IPS-20b (cell line): Measurements from ENCODE around the gene RPL22.

Source experiments
- H3K27ac ChIP-seq: one replicate; pipeline ENCODE4 v1.5.1; 2013; ENCODE audit warnings: low read length
- H3K27me3 ChIP-seq: 2 replicates; pipeline ENCODE4 v1.6.1; 2013; ENCODE audit warnings: mild to moderate bottlenecking, low read length, inconsistent platforms; ENCODE audit not compliant: insufficient read depth
- H3K36me3 ChIP-seq: 2 replicates; pipeline ENCODE4 v1.6.1; 2013; ENCODE audit warnings: low read depth, mild to moderate bottlenecking, inconsistent platforms, low read length, moderate library complexity; ENCODE audit not compliant: insufficient read depth
- H3K4me1 ChIP-seq: 2 replicates; pipeline ENCODE4 v1.6.1; 2013; ENCODE audit warnings: mild to moderate bottlenecking, control low read depth, inconsistent platforms, low read length, moderate library complexity; ENCODE audit not compliant: insufficient read depth
- H3K4me3 ChIP-seq: 2 replicates; pipeline ENCODE4 v1.5.1; 2013; ENCODE audit warnings: mild to moderate bottlenecking, low read length, inconsistent platforms
- H3K9ac ChIP-seq: 2 replicates; pipeline ENCODE4 v1.6.1; 2013; ENCODE audit warnings: low read depth, mild to moderate bottlenecking, inconsistent platforms, low read length, moderate library complexity
- H3K9me3 ChIP-seq: 2 replicates; pipeline ENCODE4 v1.6.1; 2013; ENCODE audit warnings: mild to moderate bottlenecking, low read depth, low read length, inconsistent platforms; ENCODE audit not compliant: insufficient read depth

RPL22 gene

DNA sequence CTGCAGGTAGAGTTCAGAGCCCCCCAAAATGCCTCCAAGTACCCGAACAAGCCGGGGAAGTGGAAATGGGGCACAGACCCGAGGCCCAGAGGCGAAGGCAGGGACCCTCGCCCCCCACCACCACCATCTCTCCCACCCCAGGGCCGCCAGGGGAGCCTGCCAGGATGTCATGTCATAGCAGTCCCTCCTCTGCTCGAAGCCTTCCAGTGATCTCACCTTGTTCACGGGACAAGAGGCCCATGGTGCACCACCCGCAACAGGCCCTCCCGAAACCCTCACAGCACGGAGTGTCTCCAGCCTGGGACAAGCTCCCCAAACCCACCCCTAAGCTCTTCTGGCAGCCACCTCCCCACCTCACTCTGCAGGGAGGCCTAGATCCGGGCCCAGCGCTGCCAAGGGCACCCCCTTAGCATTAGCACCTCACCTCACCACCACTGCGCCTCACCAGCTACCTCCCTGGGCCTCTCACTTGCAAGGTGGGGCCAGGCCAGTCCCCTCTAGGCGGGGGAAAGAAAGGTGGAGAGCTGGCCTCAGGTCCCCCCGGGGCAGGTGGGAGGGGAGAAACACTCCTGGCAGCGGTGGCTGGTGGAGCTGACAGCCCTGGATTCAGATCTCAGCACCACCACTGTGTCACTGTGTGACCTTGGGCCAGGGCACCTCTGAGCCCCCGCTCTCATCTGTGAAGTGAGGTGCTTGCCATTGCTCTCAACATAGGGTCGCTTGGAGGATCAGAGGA, 32.6 kb downstream of the RPL22 start:
- no peaks in the 10 kb centered on the region for H3K9me3 ChIP-seq
- H3K27me3 ChIP-seq: no peaks in the 10 kb centered on the region; the same call in 1 of the 2 replicates
- no peaks in the 10 kb centered on the region for H3K4me1 ChIP-seq
- no peak overlapping the region for H3K9ac ChIP-seq
- no peak overlapping the region for H3K27ac ChIP-seq
- H3K36me3 ChIP-seq: no peaks in the 10 kb centered on the region
- no peak overlapping the region for H3K4me3 ChIP-seq

DNA sequence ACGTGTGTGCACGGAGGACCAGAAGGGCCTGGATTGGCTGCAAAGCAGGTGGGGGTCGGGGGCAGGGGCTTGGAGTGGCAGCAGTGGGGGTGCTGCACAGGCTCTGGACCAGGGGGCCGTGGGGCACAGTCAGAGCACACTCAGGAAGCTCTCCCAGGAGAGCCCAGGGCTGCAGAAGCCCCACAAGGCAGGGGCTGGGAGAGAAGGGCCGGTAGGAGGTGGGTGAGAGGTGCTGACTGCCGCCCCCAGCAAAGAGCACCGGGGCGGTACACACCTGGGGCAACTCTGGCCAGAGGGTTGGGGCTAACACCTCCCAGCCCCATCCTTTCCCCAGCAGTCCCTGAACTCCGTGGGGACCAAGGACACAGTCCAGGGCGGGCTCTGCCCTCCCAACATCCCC, 33.2 kb downstream of the RPL22 start:
- Histone ChIP-seq H3K9ac (no peak overlapping the region), H3K4me3 (no peak overlapping the region), H3K9me3 (no peaks in the 10 kb centered on the region), H3K36me3 (no peaks in the 10 kb centered on the region), H3K27ac (no peak overlapping the region), H3K4me1 (no peaks in the 10 kb centered on the region; the same call in 1 of the 2 replicates), H3K27me3 (no peaks in the 10 kb centered on the region; the same call in none of the 2 replicates)

DNA sequence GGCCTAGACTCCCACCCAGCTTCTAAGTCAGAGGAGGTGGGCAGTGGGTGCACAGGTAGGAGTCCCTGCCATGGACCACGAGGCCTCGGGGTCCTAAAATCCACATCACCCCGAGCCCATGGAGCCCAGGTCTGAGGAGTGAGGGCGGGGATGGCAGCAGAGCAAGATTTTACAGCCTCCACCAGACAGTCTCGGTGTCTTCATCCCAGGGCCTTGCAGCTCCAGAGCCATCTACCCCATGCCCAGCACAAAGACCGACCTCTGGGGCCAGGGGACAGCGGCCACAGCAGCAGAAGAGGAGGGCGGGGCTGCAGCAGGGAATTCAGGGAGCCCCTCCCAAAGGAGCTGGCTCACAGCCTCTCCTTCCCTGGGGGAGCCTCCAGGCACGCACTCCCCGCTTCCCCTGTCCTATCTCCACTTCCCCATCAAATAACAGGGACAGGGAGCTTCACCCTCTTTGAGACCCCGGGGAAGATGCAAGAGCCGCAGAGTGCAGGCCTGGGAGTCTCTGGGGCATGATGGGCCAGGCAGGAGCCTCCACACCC, 33.9 kb downstream of the RPL22 start:
- H3K27me3 ChIP-seq: no peaks in the 10 kb centered on the region; the same call in none of the 2 replicates

DNA sequence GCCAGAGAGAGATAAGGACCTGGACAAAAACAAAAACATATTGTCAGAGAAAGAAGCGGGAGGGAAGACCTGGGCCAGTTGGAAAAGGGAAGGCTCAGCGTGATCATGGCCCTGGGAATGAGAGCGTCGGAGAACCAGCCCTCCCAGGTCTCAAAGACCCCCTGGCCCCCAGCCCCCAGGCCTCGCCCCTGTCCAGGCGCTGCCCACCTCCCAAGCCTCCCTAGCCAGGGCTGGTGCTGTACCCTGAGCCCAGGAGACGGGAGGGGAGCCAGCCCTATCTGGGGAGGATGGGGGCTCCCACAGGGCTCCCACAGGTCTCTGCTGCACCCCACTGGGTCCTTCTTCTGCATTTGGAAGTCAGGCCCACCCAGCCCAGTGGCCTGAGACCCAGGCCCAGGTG, 34.4 kb downstream of the RPL22 start:
- Histone ChIP-seq H3K9ac (no peak overlapping the region), H3K36me3 (no peaks in the 10 kb centered on the region), H3K4me1 (no peaks in the 10 kb centered on the region; the same call in none of the 2 replicates), H3K9me3 (no peaks in the 10 kb centered on the region), H3K27ac (no peak overlapping the region), H3K27me3 (no peaks in the 10 kb centered on the region; the same call in none of the 2 replicates), H3K4me3 (no peak overlapping the region)

More for the DNA sequence above, 33.9 kb downstream of the RPL22 start:
- Histone ChIP-seq H3K36me3 (no peaks in the 10 kb centered on the region), H3K9ac (no peak overlapping the region), H3K9me3 (no peaks in the 10 kb centered on the region), H3K4me1 (no peaks in the 10 kb centered on the region; the same call in none of the 2 replicates), H3K4me3 (no peak overlapping the region), H3K27ac (no peak overlapping the region)

DNA sequence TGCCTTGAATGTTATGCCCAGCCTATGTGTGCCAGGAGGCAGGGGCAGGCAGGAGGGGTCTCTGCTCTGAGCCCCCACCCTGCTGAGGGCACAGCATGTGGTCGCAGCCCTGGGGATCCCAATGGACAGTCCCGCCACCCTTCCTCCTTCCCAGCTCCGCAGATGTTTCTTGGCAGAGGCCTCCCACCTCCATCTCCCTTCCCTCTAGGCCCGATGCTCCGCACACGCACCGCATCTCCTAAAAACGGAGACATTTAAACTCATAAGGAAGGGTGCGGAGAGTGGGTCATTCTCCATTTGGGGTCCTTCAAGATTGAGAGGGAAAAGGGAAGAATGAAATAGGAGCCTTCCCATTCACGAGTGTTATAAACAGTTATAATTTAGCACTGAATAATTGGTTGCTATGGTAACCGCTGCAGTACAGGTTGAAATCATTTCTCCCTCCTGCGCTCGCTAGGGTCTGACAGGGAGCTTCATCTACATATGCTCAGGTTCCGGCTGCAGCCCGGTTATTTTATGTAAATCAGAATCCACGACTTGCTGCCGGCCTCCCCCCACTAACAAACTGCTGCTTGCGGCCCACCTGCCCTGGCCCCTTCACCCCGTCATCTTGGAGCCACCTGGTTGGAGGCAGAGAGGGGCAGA, 35.3 kb downstream of the RPL22 start:
- no peaks in the 10 kb centered on the region for H3K36me3 ChIP-seq
- H3K27me3 ChIP-seq: no peaks in the 10 kb centered on the region; the same call in none of the 2 replicates
- no peak overlapping the region for H3K4me3 ChIP-seq
- H3K9ac ChIP-seq: no peak overlapping the region
- H3K27ac ChIP-seq: no peak overlapping the region
- no peaks in the 10 kb centered on the region; the same call in none of the 2 replicates for H3K4me1 ChIP-seq
- no peaks in the 10 kb centered on the region for H3K9me3 ChIP-seq

DNA sequence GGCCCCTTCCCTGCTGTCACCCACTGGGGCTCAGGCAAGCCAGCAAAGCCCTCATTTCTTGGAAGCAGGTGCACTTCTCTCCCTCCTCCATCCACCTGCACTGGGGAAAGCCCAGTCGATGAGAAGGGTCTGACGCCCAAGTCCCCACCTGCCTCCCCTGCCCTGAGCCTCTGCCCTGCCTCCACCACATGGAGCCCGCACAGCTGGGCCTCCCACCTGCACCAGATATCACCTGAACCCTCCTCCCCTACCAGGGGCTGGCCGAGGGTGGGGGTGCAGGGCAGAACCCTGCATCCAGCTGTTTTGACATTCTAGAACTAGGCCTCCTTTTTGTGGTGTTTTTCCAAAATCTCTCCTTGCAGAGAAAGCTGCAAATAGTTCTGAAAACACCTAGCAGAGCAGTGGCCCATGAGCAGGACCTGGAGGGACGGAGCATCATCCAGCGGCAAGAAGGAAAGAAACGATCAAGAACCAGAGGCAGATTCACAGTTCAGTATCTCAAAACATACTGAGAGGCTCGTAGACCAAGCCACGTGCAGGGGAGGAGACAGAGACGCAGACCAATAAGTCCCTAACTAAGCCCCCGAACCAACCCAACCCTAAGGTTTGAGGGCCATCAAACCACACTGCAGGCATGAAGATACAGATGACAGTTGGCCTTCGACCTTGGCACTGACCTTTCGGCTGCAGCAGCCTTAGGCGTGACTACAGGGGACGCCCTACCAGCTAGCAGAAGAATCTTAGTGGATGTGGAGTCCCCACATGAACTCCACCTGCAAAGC, 36.0 kb downstream of the RPL22 start:
- no peak overlapping the region for H3K4me3 ChIP-seq
- no peaks in the 10 kb centered on the region for H3K9me3 ChIP-seq
- H3K36me3 ChIP-seq: no peaks in the 10 kb centered on the region
- no peak overlapping the region for H3K9ac ChIP-seq
- H3K4me1 ChIP-seq: no peaks in the 10 kb centered on the region; the same call in none of the 2 replicates
- H3K27me3 ChIP-seq: no peaks in the 10 kb centered on the region; the same call in none of the 2 replicates
- no peak overlapping the region for H3K27ac ChIP-seq

DNA sequence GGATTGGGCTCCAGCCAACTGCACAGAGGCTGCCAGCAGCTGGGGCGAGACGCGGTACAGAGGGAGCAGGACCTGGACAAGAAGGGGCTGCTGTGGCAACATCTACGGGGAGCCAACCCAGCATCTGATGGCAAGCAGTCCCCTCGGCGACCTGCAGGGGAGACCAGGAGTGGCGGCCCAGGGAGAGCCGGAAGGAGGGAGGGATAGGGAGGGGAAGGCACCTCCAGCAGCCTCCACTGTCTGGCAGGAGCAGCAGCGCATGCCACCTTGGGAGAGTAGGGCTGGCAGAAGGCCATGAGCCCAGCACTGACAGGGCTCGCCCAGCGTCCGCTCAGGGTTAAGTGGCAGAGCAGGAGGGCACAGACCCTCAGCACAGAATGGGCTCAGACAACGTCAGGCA, 36.6 kb downstream of the RPL22 start:
- Histone ChIP-seq H3K4me1 (no peaks in the 10 kb centered on the region; the same call in none of the 2 replicates), H3K4me3 (no peak overlapping the region), H3K9ac (no peak overlapping the region), H3K27ac (no peak overlapping the region), H3K36me3 (no peaks in the 10 kb centered on the region), H3K9me3 (no peaks in the 10 kb centered on the region), H3K27me3 (no peaks in the 10 kb centered on the region; the same call in none of the 2 replicates)

DNA sequence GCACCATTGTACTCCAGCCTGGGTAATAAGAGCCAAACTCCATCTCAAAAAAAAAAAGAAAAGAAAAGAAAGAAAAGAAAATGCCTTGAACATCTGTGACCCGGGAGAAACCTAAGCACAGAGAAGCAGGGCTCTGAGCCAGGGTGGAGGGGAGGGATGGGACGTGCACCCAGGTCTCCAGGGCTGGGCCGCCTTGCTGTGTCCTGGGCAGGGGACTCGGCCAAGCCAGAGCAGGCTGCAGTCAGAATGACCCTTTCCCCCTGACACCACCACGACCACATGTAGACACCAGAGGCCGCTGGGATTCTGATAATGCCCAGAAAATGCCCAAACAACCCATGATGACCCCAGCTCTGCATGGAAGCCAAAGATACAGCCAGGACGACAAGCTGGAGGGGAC, 37.1 kb downstream of the RPL22 start:
- Histone ChIP-seq H3K9ac (no peak overlapping the region), H3K9me3 (no peaks in the 10 kb centered on the region), H3K27ac (no peak overlapping the region), H3K36me3 (no peaks in the 10 kb centered on the region), H3K27me3 (no peaks in the 10 kb centered on the region; the same call in none of the 2 replicates), H3K4me1 (no peaks in the 10 kb centered on the region; the same call in none of the 2 replicates), H3K4me3 (no peak overlapping the region)

DNA sequence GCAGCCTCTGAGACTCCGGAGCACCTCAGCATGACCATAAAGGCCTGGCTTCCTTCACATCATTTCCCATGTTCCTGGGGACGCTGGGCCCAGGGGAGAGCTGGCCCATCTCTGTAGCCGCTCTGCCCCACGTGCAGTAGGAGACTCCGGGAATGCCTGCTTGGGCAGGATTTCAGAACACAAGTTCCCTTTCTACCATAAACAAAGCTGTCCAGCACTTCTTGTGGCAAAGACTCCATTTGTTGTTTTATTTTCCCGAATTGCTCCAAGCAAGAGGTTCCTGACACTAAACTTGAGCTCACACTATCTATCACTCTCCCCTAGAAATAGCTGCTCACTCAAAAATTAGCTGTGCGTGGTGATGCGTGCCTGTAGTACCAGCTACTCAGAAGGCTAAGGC, 41.2 kb downstream of the RPL22 start:
- Histone ChIP-seq H3K4me3 (no peak overlapping the region), H3K4me1 (no peaks in the 10 kb centered on the region; the same call in none of the 2 replicates), H3K9me3 (no peaks in the 10 kb centered on the region), H3K9ac (no peak overlapping the region), H3K36me3 (no peaks in the 10 kb centered on the region), H3K27me3 (no peaks in the 10 kb centered on the region; the same call in 1 of the 2 replicates), H3K27ac (no peak overlapping the region)

DNA sequence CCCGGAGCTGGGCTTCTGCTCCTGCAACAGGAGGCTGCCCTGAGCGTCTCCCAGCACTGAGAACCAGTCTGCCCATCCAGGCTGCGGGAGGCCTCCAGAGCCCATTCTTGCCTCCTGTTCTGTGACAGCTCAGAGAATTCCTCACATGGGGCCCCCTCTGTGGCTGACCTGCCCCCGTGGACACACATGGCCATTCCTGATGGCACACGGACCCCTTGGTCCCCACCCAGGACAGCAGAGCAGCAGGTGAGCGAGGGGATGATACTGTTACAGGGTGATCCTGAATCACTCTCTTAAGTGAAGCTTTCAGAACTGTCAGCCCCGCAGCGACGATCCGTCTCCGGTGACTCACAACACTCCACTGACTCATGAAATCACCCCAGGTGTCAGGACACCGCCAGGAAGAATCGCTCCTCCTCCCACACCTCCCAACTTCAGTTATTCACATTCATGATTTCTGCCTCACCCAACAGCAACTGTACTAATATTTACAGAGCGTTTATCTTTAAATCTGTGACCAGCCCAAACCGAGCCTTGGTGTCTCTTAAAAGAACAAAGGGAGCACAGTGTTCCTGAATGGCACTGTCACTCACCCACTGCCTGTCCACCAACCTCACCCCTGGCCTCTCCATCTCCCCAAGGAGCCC, 41.7 kb downstream of the RPL22 start:
- H3K9ac ChIP-seq: no peak overlapping the region
- no peaks in the 10 kb centered on the region for H3K36me3 ChIP-seq
- no peaks in the 10 kb centered on the region; the same call in 1 of the 2 replicates for H3K27me3 ChIP-seq
- no peak overlapping the region for H3K4me3 ChIP-seq
- H3K27ac ChIP-seq: no peak overlapping the region
- H3K9me3 ChIP-seq: no peaks in the 10 kb centered on the region
- H3K4me1 ChIP-seq: no peaks in the 10 kb centered on the region; the same call in none of the 2 replicates

DNA sequence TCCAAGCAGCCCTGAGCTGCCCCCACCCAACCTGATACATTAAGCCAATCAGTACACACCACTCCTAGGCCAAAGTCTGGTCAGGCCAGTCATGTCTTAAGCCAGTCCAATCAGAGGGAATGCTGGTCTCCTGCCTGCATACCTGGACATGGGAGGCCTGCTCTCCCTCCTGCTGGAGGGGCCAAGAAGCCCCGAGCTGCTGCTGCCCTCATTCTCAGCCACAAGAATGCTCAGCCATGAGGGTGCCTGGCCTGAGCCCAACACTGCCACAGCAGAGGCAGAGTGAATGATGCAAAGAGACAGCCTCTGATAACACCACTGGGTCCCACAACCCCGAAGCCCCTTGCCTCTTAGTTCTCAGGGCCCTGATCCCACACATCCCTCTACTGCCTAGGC, 42.3 kb downstream of the RPL22 start:
- H3K27me3 ChIP-seq: no peaks in the 10 kb centered on the region; the same call in 1 of the 2 replicates
- H3K9ac ChIP-seq: no peak overlapping the region
- H3K9me3 ChIP-seq: no peaks in the 10 kb centered on the region
- no peak overlapping the region for H3K27ac ChIP-seq
- H3K36me3 ChIP-seq: no peaks in the 10 kb centered on the region
- no peak overlapping the region for H3K4me3 ChIP-seq
- H3K4me1 ChIP-seq: no peaks in the 10 kb centered on the region; the same call in none of the 2 replicates
